Fibroblast of lung (primary cell): ENCODE data around the gene SMTN. TPM values are rescaled to one million over a fixed set of nuclear protein-coding genes. Genes with fewer than 3 reads are reported as not detected.

Experiments
- DNase-seq, 2 donors: peaks; one replicate each; pipeline versions ENCODE4 v3.0.0 to v3.0.0-alpha.2; 2010; ENCODE audit warnings: low read depth in 2 of 2
- H2AFZ ChIP-seq: 2 replicates; pipeline ENCODE4 v1.5.1; 2012; ENCODE audit warnings: low read length, control low read depth, inconsistent platforms
- H3K27ac ChIP-seq: 2 replicates; pipeline ENCODE4 v1.5.1; 2011; ENCODE audit warnings: low read length, control low read depth; ENCODE audit not compliant: insufficient read depth
- H3K27me3 ChIP-seq: 2 replicates; pipeline ENCODE4 v1.5.1; 2011; ENCODE audit warnings: mild to moderate bottlenecking, low read length; ENCODE audit not compliant: control insufficient read depth, insufficient read depth
- H3K36me3 ChIP-seq: 2 replicates; pipeline ENCODE4 v1.5.1; 2011; ENCODE audit warnings: low read length; ENCODE audit not compliant: control insufficient read depth, insufficient read depth
- H3K4me1 ChIP-seq: 2 replicates; pipeline ENCODE4 v1.5.1; 2011; ENCODE audit warnings: low read length; ENCODE audit not compliant: control insufficient read depth, insufficient read depth; ENCODE audit errors: extremely low read depth
- H3K4me2 ChIP-seq: 2 replicates; pipeline ENCODE4 v1.5.1; 2011; ENCODE audit warnings: low read length, control low read depth; ENCODE audit not compliant: insufficient read depth; ENCODE audit errors: extremely low read depth
- H3K4me3 ChIP-seq, 4 experiments: fragments of 200-600 bp in 1 of 4; sonication (generic) in 1 of 4; replicated peaks in 1 of 4; 2 replicates each; pipeline ENCODE4 v1.5.1; 2011 to 2016; ENCODE audit warnings: low read length in 4 of 4, low read depth in 3 of 4, mild to moderate bottlenecking in 3 of 4, control low read depth in 2 of 4, inconsistent platforms in 1 of 4, mixed read lengths in 1 of 4; ENCODE audit not compliant: insufficient read depth in 1 of 4; ENCODE audit errors: control extremely low read depth in 1 of 4
- H3K79me2 ChIP-seq: 2 replicates; pipeline ENCODE4 v1.5.1; 2012; ENCODE audit warnings: mild to moderate bottlenecking, low read length, inconsistent platforms; ENCODE audit not compliant: control insufficient read depth, insufficient read depth
- H3K9ac ChIP-seq: 2 replicates; pipeline ENCODE4 v1.5.1; 2011; ENCODE audit warnings: mild to moderate bottlenecking, low read length, control low read depth; ENCODE audit not compliant: insufficient read depth
- H3K9me3 ChIP-seq: 2 replicates; pipeline ENCODE4 v1.5.1; 2012; ENCODE audit warnings: low read depth, low read length; ENCODE audit not compliant: control insufficient read depth, insufficient read depth
- H4K20me1 ChIP-seq: 2 replicates; pipeline ENCODE4 v1.5.1; 2011; ENCODE audit warnings: low read length; ENCODE audit not compliant: control insufficient read depth, insufficient read depth; ENCODE audit errors: extremely low read depth
- EZH2 ChIP-seq: IDR thresholded peaks from 2 replicates; pipeline ENCODE4 v1.5.1; 2012; ENCODE audit warnings: low read length, control low read depth, mild to moderate bottlenecking; ENCODE audit errors: missing control alignments
- polyA plus RNA-seq, 2 donors: library from polyadenylated mRNA; depleted of rRNA in 1 of 2; stranded (reverse) in 1 of 2; unstranded in 1 of 2; fragments of >200 nt; gene quantifications; 2 replicates each; pipeline ENCODE4 v1.2.1, GENCODE V29; 2011 to 2012; ENCODE audit warnings: missing spikeins in 1 of 2
- total RNA-seq: library from RNA; depleted of rRNA; stranded (reverse); fragments of >200 nt; gene quantifications from 2 replicates; pipeline ENCODE4 v1.2.1, GENCODE V29; 2014
- TF ChIP-seq, protein P1 (sequence below), 2 donors: IDR thresholded peaks in 1 of 2; conservative IDR thresholded peaks in 1 of 2; 1 replicate in 1 of 2; 2 replicates in 1 of 2; pipeline ENCODE4 v1.5.1; 2011 to 2012; ENCODE audit warnings: low read length in 2 of 2, control low read depth in 1 of 2, inconsistent platforms in 1 of 2, low read depth in 1 of 2, mild to moderate bottlenecking in 1 of 2

Gene SMTN
- total and polyA plus RNA-seq, 2 donors (not counting 1 experiment from before 2014, with no cell fraction given), result 43.7 to 95.1 TPM

- H3K4me3 ChIP-seq, result no peak overlapping the region
- H3K9me3 ChIP-seq, result no peaks in the 10 kb centered on the region
- DNase-seq, result no peak
- H3K79me2 ChIP-seq, result no peaks in the 10 kb centered on the region
- no peaks in the 10 kb centered on the region for H3K27me3 ChIP-seq
- H3K4me1 ChIP-seq, result peaks cover 3% of the 10 kb centered on the region
- H3K9ac ChIP-seq, result no peak overlapping the region
- H2AFZ ChIP-seq, result no peak overlapping the region
- TF ChIP-seq, protein P1, sequence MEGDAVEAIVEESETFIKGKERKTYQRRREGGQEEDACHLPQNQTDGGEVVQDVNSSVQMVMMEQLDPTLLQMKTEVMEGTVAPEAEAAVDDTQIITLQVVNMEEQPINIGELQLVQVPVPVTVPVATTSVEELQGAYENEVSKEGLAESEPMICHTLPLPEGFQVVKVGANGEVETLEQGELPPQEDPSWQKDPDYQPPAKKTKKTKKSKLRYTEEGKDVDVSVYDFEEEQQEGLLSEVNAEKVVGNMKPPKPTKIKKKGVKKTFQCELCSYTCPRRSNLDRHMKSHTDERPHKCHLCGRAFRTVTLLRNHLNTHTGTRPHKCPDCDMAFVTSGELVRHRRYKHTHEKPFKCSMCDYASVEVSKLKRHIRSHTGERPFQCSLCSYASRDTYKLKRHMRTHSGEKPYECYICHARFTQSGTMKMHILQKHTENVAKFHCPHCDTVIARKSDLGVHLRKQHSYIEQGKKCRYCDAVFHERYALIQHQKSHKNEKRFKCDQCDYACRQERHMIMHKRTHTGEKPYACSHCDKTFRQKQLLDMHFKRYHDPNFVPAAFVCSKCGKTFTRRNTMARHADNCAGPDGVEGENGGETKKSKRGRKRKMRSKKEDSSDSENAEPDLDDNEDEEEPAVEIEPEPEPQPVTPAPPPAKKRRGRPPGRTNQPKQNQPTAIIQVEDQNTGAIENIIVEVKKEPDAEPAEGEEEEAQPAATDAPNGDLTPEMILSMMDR (conservative IDR thresholded peaks at IDR 0.05 in 1 of 2, IDR thresholded peaks at IDR 0.05 in 1 of 2; ENCODE audit: low read depth in 1 of 2, low read length in 2 of 2), result no peak
- TF ChIP-seq EZH2, result no peak
- H3K27ac ChIP-seq, result no peak overlapping the region
- no peaks in the 10 kb centered on the region for H4K20me1 ChIP-seq
- no peaks in the 10 kb centered on the region for H3K36me3 ChIP-seq
- H3K4me2 ChIP-seq, result no peak overlapping the region
Observed at GRCh38 chr22:31118046-31118820, 37.1 kb downstream of the SMTN start.

GRCh38 chr22:31119026-31119717 lies 38.1 kb downstream of the SMTN start:
- Histone ChIP-seq H3K79me2 (no peaks in the 10 kb centered on the region), H3K9ac (no peak overlapping the region), H2AFZ (no peak overlapping the region), H4K20me1 (no peaks in the 10 kb centered on the region), H3K4me1 (peaks cover 3% of the 10 kb centered on the region), H3K9me3 (no peaks in the 10 kb centered on the region), H3K4me2 (no peak overlapping the region), H3K27ac (no peak overlapping the region), H3K36me3 (no peaks in the 10 kb centered on the region), H3K4me3 (no peak overlapping the region), H3K27me3 (no peaks in the 10 kb centered on the region)
- no peak for DNase-seq
- TF ChIP-seq, protein P1 (conservative IDR thresholded peaks at IDR 0.05 in 1 of 2, IDR thresholded peaks at IDR 0.05 in 1 of 2; ENCODE audit: low read depth in 1 of 2, low read length in 2 of 2), result no peak
- no peak for TF ChIP-seq EZH2

- Histone ChIP-seq H3K27me3 (no peaks in the 10 kb centered on the region), H3K79me2 (no peaks in the 10 kb centered on the region), H3K4me2 (no peak overlapping the region), H3K4me1 (peaks cover 3% of the 10 kb centered on the region), H4K20me1 (no peaks in the 10 kb centered on the region), H3K4me3 (no peak overlapping the region), H3K27ac (no peak overlapping the region), H3K36me3 (no peaks in the 10 kb centered on the region), H3K9me3 (no peaks in the 10 kb centered on the region), H2AFZ (no peak overlapping the region), H3K9ac (no peak overlapping the region)
- DNase-seq, result no peak
- TF ChIP-seq, protein P1 (conservative IDR thresholded peaks at IDR 0.05 in 1 of 2, IDR thresholded peaks at IDR 0.05 in 1 of 2; ENCODE audit: low read depth in 1 of 2, low read length in 2 of 2), result no peak
- TF ChIP-seq EZH2, result no peak
Observed at GRCh38 chr22:31120230-31120629, 39.1 kb downstream of the SMTN start.
